Transverse colon (tissue), 4 donors: ENCODE measurements around the gene PCED1B.

Experiments used
- CTCF ChIP-seq, 5 experiments: fragments of 200-600 bp in 3 of 5; fragments of 450-650 bp in 2 of 5; sonication (generic) in 3 of 5; IDR thresholded peaks; 1 replicate in 2 of 5; 2 replicates in 3 of 5; pipeline ENCODE4 v1.5.1; 2016 to 2017; ENCODE audit warnings: antibody characterized with exemption in 5 of 5, inconsistent platforms in 3 of 5, mild to moderate bottlenecking in 2 of 5, moderate library complexity in 1 of 5
- POLR2AphosphoS5 ChIP-seq, 3 donors: sonication (generic); formaldehyde crosslinking; IDR thresholded peaks; one replicate each; pipeline ENCODE4 v1.6.1; 2016; ENCODE audit warnings: antibody characterized with exemption in 3 of 3

- TF ChIP-seq POLR2AphosphoS5 (IDR thresholded peaks at IDR 0.05) = no peak
- no peak for TF ChIP-seq CTCF (IDR thresholded peaks at IDR 0.05)
Measured at GRCh38 chr12:47041327-47041726, 38.1 kb upstream of the PCED1B start.
